ELF-1 (cell line): ENCODE measurements around the gene SCRN1.
"Not testable (repeated sequence)": the region's sequence is repeated elsewhere in the genome, so short reads cannot be mapped to it uniquely, and the experiment has no call there.

Source experiments
- DNase-seq: peaks from one replicate; pipeline ENCODE4 v3.0.0-alpha.2; 2016; ENCODE audit warnings: low read depth, low spot score

SCRN1 gene

GRCh38 chr7:29892231-29892630 is 97.4 kb downstream of the SCRN1 start:
- no peak for DNase-seq

GRCh38 chr7:29891766-29892165 is 97.8 kb downstream of the SCRN1 start:
- DNase-seq = no peak

- not testable (repeated sequence) for DNase-seq
These were observed 98.8 kb downstream of the SCRN1 start for GRCh38 chr7:29890786-29891185.

- DNase-seq = no peak
These were observed 99.3 kb downstream of the SCRN1 start for GRCh38 chr7:29890251-29890650.

DNA sequence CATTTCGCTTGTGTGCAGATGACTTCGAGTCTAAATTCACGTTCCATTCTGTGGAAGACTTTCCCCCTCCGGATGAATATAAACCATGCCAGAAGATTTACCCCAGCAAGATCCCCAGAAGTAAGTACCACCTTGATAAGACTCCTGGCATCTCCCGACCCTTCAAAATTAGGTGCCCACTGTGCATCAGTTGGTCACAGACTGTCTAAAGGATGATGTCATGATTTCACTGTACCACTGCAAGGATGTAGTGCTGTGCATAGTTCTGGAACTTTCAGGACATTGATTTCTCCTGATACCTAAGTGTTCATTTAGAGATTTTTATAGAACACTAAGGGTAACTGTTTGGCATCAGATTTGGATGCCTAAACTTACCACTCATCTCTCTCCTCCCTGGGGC is 100.3 kb downstream of the SCRN1 start:
- DNase-seq = no peak

DNA sequence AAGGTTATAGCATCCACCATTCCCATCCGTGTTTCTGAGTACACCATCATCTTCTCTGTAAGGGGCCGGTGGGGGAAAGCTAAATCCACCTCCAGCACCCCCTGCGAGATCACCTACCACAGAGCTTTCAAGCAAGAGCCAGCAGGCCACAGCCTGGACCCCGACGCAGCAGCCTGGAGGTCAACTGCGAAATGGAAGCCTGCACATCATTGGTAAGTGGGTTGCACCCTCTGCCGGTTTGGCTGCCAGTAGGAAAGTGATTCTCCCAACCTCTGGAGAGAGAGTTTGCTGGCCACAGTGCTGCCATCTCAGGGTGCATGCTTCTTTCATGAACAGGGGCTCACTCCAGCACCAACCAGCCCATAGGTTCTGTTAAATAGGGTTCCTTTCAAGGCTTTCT is 101.6 kb downstream of the SCRN1 start:
- no peak for DNase-seq

DNA sequence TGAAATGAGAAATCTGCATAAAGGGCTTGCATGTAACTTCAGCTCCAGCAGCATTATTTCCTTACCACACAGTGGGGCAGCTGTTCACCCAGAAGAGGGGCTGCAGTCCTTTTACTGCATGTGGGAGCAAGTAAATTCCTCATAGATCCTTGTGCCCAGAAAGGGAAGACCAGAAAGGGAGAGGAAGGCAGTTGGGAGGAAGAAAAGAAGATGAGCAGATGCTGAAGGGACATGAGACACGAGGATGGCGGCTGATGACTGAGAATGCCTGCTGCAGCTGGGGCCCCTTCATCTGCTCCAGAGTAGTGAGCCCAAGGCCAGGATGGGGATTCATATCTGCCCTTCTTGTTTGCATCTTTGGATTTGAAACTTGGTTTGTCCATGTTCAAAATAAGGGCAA is 102.8 kb downstream of the SCRN1 start:
- no peak for DNase-seq

DNA sequence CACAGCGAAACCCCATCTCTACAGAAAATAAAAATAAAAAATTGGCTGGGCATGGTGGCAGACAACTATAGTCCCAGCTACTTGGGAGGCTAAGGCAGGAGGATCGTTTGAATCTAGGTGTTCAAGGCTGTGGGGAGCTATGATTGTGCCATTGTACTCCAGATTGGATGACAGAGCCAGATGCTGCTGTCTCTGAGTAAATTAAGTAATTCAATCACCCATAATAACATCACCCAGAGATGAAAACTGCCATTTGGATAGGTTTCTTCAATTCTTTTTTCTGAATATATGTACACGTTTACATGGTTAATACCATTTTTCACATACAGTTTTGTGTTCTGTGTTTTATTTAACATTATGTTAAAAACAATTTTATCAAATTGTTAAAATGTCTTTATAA is 104.0 kb downstream of the SCRN1 start:
- DNase-seq = no peak

- peak; percentile 47 for DNase-seq
These were observed 105.0 kb downstream of the SCRN1 start for GRCh38 chr7:29884399-29885272.

DNA sequence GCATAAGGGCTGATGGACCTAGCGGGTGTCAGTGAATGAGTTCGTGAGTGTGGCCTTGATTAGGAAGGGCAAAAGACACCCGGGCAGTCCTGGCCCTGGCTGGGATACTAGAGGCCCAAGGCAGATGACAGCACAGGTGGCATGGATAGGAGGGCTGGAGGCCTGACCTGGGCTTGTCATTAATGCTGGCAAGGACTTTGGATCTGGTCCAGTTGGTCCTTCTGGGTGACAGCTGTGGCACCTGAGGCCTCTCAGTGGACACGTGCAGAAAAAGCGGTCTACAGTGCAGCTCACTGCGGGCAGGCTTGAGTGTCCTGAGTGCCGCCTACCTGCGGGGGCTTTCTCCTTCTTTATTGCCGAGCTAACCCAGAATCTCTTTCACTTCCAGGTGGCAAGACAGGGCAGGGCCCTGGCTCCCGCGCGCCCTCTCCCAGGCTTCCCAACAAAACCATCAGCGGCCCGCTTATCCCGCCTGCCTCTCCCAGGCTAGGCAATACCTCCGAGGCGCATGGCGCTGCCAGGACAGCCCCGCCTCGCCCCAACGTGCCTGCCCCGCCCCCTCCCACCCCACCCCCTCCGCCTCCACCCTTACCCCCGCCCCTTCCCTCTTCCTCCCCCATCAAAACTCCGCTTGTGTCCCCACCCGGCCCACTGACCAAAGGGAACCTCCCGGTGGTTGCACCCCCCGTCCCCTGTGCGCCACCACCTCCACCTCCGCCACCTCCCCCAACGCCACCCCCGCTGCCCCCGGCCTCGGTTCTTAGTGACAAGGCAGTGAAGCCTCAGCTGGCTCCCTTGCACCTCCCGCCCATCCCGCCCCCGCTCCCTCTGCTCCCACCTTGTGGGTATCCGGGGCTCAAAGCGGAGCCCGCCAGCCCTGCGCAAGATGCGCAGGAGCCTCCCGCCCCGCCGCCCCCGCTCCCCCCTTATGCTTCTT is 105.9 kb downstream of the SCRN1 start:
- peak; percentile 39 for DNase-seq

DNA sequence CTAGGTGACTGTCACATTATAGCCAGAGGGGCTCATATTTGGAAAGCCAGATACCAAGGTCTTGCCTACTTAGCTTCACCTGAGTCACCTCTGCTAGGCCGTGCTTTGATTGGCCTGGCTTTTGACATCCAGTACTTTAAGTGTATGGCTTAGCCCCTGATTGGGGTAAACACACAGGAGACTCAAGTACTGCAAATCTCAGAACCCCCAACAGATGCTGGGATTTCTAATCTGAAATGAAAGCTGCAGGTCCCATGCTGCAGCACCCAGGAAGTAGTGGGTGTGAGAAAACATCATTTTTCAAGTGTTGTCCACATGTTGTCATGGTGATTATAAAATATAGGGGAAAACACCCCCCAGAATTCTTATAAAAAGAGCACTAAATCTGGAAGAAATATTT is 107.1 kb downstream of the SCRN1 start:
- DNase-seq = no peak

- DNase-seq = peak; percentile 72
These were observed 107.9 kb downstream of the SCRN1 start for GRCh38 chr7:29881724-29882123.

- DNase-seq = no peak
These were observed 110.0 kb downstream of the SCRN1 start for GRCh38 chr7:29879609-29880008.

DNA sequence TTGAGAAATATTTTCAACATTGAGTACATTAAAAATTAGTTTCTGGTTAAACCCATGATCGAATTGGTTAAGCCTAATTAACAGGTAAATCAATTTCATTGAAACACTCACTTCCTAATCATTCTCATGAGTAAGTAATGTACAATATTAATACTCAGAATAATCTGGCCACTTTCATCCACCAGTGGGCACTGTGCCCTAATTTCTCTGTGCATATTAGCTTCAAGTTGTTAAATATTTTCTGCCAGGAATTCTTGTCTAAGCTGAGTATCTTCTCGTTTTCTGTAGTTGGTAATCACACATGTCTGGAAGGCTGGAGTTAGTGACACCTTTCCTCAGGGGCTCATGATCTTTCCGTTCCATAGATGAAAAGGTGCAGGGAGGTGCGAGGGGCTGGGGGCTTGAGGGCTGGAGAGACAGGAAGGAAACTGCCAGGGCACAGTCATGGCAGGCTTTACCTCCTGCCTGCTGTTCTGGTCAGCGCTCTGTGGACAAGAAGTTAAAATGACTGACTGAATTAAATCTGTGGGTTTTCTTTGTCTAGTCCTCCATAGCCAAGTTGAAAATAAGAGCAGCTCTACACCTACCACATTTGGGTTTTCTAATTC is 111.4 kb downstream of the SCRN1 start:
- no peak for DNase-seq

- no peak for DNase-seq
These were observed 112.4 kb downstream of the SCRN1 start for GRCh38 chr7:29877196-29877595.

- no peak for DNase-seq
These were observed 113.9 kb downstream of the SCRN1 start for GRCh38 chr7:29875741-29876140.

- DNase-seq = no peak
These were observed 115.8 kb downstream of the SCRN1 start for GRCh38 chr7:29873644-29874294.

- no peak for DNase-seq
These were observed 117.7 kb downstream of the SCRN1 start for GRCh38 chr7:29871787-29872398.
